Adrenal gland (tissue), 12 donors: ENCODE measurements around the gene SLC1A5. TPM values are rescaled to one million over a fixed set of nuclear protein-coding genes. Genes with fewer than 3 reads are reported as not detected.

Experiments
- DNase-seq, 7 donors: peaks; one replicate each; pipeline ENCODE4 v3.0.0-alpha.2; 2019 to 2020
- H3K27ac ChIP-seq, 5 donors: fragments of 200-600 bp; sonication (generic) in 4 of 5; 1 replicate in 3 of 5; 2 replicates in 2 of 5; pipeline versions ENCODE4 v1.5.1 to v1.8.0; 2016 to 2020; ENCODE audit warnings: mild to moderate bottlenecking in 1 of 5
- H3K27me3 ChIP-seq: fragments of 200-600 bp; 2 replicates; pipeline ENCODE4 v1.8.0; 2021
- H3K36me3 ChIP-seq, 2 donors: fragments of 200-600 bp; replicated peaks in 1 of 2; 1 replicate in 1 of 2; 2 replicates in 1 of 2; pipeline versions ENCODE4 v1.5.1 to v1.8.0; 2018 to 2022
- H3K4me1 ChIP-seq, 2 donors: fragments of 200-600 bp; replicated peaks in 1 of 2; 1 replicate in 1 of 2; 2 replicates in 1 of 2; pipeline versions ENCODE4 v1.5.1 to v1.8.0; 2018 to 2021
- H3K4me3 ChIP-seq, 4 donors: fragments of 200-600 bp; sonication (generic) in 3 of 4; one replicate each; pipeline ENCODE4 v1.5.1; 2016 to 2018
- H3K9me3 ChIP-seq, 3 donors: fragments of 200-600 bp; sonication (generic) in 1 of 3; replicated peaks in 1 of 3; 1 replicate in 2 of 3; 2 replicates in 1 of 3; pipeline versions ENCODE4 v1.5.1 to v1.8.0; 2016 to 2021
- POLR2A ChIP-seq, 2 donors: fragments of 450-650 bp; IDR thresholded peaks; one replicate each; pipeline ENCODE4 v1.6.1; 2017; ENCODE audit warnings: antibody characterized with exemption in 2 of 2, mild to moderate bottlenecking in 2 of 2, moderate library complexity in 1 of 2
- WGBS, 4 donors: extraction: QIAGEN DNeasy Blood & Tissue Kit in 2 of 4; methylation state at CpG; one replicate each; pipeline versions ENCODE4 v1.1.5 to v1.1.7; 2013 to 2017; 5-methylcytosine and 5-hydroxymethylcytosine counted together
- intact Hi-C, 2 donors: fragments of 100-400 bp; cut with DNase I; formaldehyde crosslinking; loops; one replicate each; pipeline versions ENCODE4 v1.14.1 to v1.15.0; 2022 to 2023
- polyA plus RNA-seq, 3 donors: library from polyadenylated mRNA; stranded (reverse); fragments of 200-250 nt in 2 of 3; fragments of 350-450 nt in 1 of 3; fragmentation: Illumina TruSeq in 1 of 3; extraction: RNeasy Lipid Tissue Mini Kit (QIAGEN cat#74804) in 1 of 3; gene quantifications; one replicate each; pipeline ENCODE4 v1.2.3, GENCODE V29; 2013 to 2014
- total RNA-seq, 9 donors: library from RNA; depleted of rRNA in 4 of 9; stranded (reverse); fragments of >200 nt in 4 of 9; fragments of 120-200 nt in 1 of 9; fragmentation: NEBNext Ultra II Directional in 1 of 9; extraction: Animal tissue kit (Norgen Biotek cat#: 25700) in 1 of 9; gene quantifications; one replicate each; pipeline versions ENCODE4 v1.1.0 to v1.2.4, GENCODE V29; 2013 to 2023
- TF ChIP-seq, protein P1 (sequence below), 6 experiments: fragments of 450-650 bp in 4 of 6; fragments of 200-600 bp in 2 of 6; sonication (generic) in 1 of 6; IDR thresholded peaks; 1 replicate in 5 of 6; 2 replicates in 1 of 6; pipeline versions ENCODE4 v1.5.1 to v1.8.0; 2016 to 2021; ENCODE audit warnings: antibody characterized with exemption in 6 of 6, mild to moderate bottlenecking in 2 of 6, moderate library complexity in 1 of 6
- donor health status: healthy with polysubstance abuse.
- donor health status: Bipolar disorder and iron deficiency.
- donor health status: DM: yes; HTN: yes; CAD: no.
- donor health status: DM: no; HTN: no; CAD: no.
- donor health status: DM: no; HTN: no; CAD: no.
- donor health status: DM: yes; HTN: yes; CAD: no.

The SLC1A5 gene
- total and polyA plus RNA-seq, 12 donors = 4.7 to 56.9 (median 28.5) TPM

DNA sequence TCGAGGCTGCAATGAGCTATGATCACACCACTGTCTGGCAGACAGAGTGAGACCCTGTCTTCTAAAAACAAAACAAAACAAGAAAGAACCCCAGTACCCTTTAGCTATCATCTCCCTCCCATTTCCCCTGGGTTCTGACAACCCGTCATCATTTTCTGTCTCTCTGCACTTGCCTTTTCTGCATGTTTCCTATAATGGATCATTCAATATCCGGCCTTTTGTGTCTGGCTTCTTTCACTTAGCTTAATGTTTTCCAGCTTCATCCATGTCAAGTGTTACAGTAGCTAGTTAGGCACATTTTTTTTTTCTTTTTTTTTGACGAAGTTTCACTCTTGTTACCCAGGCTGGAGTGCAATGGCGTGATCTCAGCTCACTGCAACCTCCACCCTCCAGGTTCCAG lies 45.7 kb upstream of the SLC1A5 start:
- Histone ChIP-seq H3K9me3 (no peaks in the 10 kb centered on the region), H3K4me1 (no peaks in the 10 kb centered on the region), H3K36me3 (peaks cover 0 to 13% of the 10 kb centered on the region in 2 donors), H3K27me3 (no peaks in the 10 kb centered on the region), H3K27ac (no peak overlapping the region), H3K4me3 (no peak overlapping the region)
- intact Hi-C loops = no loop called here
- no peak for DNase-seq
- TF ChIP-seq, protein P1, sequence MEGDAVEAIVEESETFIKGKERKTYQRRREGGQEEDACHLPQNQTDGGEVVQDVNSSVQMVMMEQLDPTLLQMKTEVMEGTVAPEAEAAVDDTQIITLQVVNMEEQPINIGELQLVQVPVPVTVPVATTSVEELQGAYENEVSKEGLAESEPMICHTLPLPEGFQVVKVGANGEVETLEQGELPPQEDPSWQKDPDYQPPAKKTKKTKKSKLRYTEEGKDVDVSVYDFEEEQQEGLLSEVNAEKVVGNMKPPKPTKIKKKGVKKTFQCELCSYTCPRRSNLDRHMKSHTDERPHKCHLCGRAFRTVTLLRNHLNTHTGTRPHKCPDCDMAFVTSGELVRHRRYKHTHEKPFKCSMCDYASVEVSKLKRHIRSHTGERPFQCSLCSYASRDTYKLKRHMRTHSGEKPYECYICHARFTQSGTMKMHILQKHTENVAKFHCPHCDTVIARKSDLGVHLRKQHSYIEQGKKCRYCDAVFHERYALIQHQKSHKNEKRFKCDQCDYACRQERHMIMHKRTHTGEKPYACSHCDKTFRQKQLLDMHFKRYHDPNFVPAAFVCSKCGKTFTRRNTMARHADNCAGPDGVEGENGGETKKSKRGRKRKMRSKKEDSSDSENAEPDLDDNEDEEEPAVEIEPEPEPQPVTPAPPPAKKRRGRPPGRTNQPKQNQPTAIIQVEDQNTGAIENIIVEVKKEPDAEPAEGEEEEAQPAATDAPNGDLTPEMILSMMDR (IDR thresholded peaks at IDR 0.05) = no peak
- no peak for TF ChIP-seq POLR2A (IDR thresholded peaks at IDR 0.05)
- 76 to 89% (median 85%) methylated on average over 5 of the region's 5 CpGs for WGBS, 4 donors

DNA sequence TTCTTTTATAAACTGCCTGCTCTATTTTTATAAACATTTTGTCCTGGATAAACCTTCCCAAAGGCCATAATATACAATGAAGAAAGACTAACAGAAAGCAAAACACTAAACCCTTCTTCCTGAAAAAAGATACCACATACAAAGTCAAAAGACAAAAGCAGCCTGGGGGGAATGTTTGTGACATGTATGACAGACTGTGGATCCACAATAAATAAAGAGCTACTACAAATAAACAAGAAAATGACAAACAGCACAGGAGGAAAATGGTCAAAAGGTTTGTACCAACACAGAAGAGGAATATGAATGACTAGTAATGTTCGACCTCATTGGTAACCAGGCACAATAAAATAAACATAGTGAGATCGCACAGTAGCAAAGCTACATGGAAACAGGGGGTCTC lies 42.5 kb upstream of the SLC1A5 start:
- WGBS, 4 donors = 89 to 97% (median 93%) methylated on average over 2 of the region's 2 CpGs
- Histone ChIP-seq H3K27ac (no peak overlapping the region), H3K36me3 (no peaks in the 10 kb centered on the region), H3K9me3 (no peaks in the 10 kb centered on the region), H3K27me3 (no peaks in the 10 kb centered on the region), H3K4me1 (no peaks in the 10 kb centered on the region), H3K4me3 (no peak overlapping the region)
- no peak for DNase-seq
- intact Hi-C loops = no loop called here
- TF ChIP-seq, protein P1 (IDR thresholded peaks at IDR 0.05) = no peak
- TF ChIP-seq POLR2A (IDR thresholded peaks at IDR 0.05) = no peak

DNA sequence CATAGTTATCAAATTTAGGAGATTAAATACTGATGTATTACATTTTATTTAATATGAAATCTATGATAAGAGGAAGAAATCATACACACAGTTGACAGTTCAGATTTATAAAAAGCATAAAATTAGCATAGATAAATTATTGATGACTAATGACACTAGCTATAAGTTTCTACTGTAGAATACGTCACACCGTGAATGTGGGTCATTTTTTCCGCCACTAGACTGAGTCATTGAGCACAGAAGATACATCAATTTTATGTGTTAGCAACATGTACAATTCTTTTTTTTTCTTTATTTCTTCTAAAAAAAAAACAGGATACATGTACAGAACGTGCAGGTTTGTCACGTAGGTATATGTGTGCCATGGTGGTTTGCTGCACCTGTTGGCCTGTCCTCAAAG lies 40.1 kb upstream of the SLC1A5 start:
- intact Hi-C loops = loop anchor here in 1 of 2 donors (10.0 kb wide), 1 partner anchor 204 kb away; the partner anchor contains the start of gene PTGIR
- Histone ChIP-seq H3K27ac (no peak overlapping the region), H3K27me3 (no peaks in the 10 kb centered on the region), H3K4me1 (no peaks in the 10 kb centered on the region), H3K36me3 (no peaks in the 10 kb centered on the region), H3K9me3 (no peaks in the 10 kb centered on the region), H3K4me3 (no peak overlapping the region)
- TF ChIP-seq POLR2A (IDR thresholded peaks at IDR 0.05) = no peak
- TF ChIP-seq, protein P1 (IDR thresholded peaks at IDR 0.05) = no peak
- DNase-seq = peak in 2 of 7 donors; percentile 41 to 49
- WGBS, 4 donors = 53 to 67% (median 60%) methylated on average over 5 of the region's 5 CpGs

DNA sequence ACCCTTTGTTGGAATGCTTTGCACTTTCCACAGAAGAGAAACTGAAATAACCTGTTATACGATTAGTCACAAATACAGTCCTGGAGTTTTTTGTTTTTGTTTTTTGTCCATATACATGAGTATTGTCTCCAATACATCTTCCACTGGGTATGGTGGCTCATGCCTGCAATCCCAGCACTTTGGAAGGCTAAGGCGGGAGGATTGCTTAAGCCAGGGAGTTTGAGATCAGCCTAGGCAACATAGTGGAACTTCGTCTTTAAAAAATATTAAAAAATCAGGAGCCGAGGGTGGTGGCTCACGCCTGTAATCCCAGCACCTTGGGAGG lies 37.3 kb upstream of the SLC1A5 start:
- Histone ChIP-seq H3K27ac (no peak overlapping the region), H3K36me3 (no peaks in the 10 kb centered on the region), H3K9me3 (no peaks in the 10 kb centered on the region), H3K27me3 (no peaks in the 10 kb centered on the region), H3K4me3 (no peak overlapping the region), H3K4me1 (no peaks in the 10 kb centered on the region)
- TF ChIP-seq POLR2A (IDR thresholded peaks at IDR 0.05) = no peak
- TF ChIP-seq, protein P1 (IDR thresholded peaks at IDR 0.05) = no peak
- intact Hi-C loops = loop anchor here in 1 of 2 donors (10.0 kb wide), 1 partner anchor 201 kb away; the partner anchor contains the start of gene PTGIR
- WGBS, 4 donors = 72 to 81% (median 74%) methylated on average over 5 of the region's 5 CpGs
- DNase-seq = no peak
